Smooth muscle cell (in vitro differentiated cells): ENCODE data around the gene MAPK8IP2. TPM values are rescaled to one million over a fixed set of nuclear protein-coding genes. Genes with fewer than 3 reads are reported as not detected.

Experiments used
- DNase-seq: peaks from one replicate; lab custom pipeline; 2025; ENCODE audit not compliant: unreplicated experiment; lab: John Stamatoyannopoulos, UW
- H2AFZ ChIP-seq: fragments of 200-600 bp; sonication (generic); 2 replicates; pipeline ENCODE4 v1.6.0; 2016; ENCODE audit warnings: antibody characterized with exemption, low read depth, mild to moderate bottlenecking
- H3F3A ChIP-seq: fragments of 200-600 bp; sonication (generic); 2 replicates; pipeline ENCODE4 v1.6.0; 2017; ENCODE audit warnings: antibody characterized with exemption, low read depth
- H3K27ac ChIP-seq: fragments of 200-600 bp; sonication (generic); 2 replicates; pipeline ENCODE4 v1.5.1; 2016; ENCODE audit warnings: low read depth, mild to moderate bottlenecking
- H3K27me3 ChIP-seq: fragments of 200-600 bp; sonication (generic); 2 replicates; pipeline ENCODE4 v1.6.1; 2016; ENCODE audit warnings: low read depth, mild to moderate bottlenecking
- H3K36me3 ChIP-seq: fragments of 200-600 bp; sonication (generic); 2 replicates; pipeline ENCODE4 v1.5.1; 2016; ENCODE audit warnings: low read depth
- H3K4me1 ChIP-seq: fragments of 200-600 bp; sonication (generic); 2 replicates; pipeline ENCODE4 v1.5.1; 2016; ENCODE audit warnings: low read depth
- H3K4me2 ChIP-seq: fragments of 200-600 bp; sonication (generic); 2 replicates; pipeline ENCODE4 v1.6.0; 2016; ENCODE audit warnings: mild to moderate bottlenecking
- H3K4me3 ChIP-seq: fragments of 200-600 bp; sonication (generic); 2 replicates; pipeline ENCODE4 v1.5.1; 2016; ENCODE audit warnings: mild to moderate bottlenecking
- H3K79me2 ChIP-seq: fragments of 200-600 bp; sonication (generic); 2 replicates; pipeline ENCODE4 v1.6.0; 2016; ENCODE audit warnings: low read depth, mild to moderate bottlenecking
- H3K9ac ChIP-seq: fragments of 200-600 bp; sonication (generic); 2 replicates; pipeline ENCODE4 v1.6.0; 2016; ENCODE audit warnings: low read depth
- H3K9me3 ChIP-seq: fragments of 200-600 bp; sonication (generic); replicated peaks from 2 replicates; pipeline ENCODE4 v1.5.1; 2016; ENCODE audit warnings: low read depth
- H4K20me1 ChIP-seq: fragments of 200-600 bp; sonication (generic); 2 replicates; pipeline ENCODE4 v1.6.0; 2016; ENCODE audit warnings: low read depth
- CTCF ChIP-seq: fragments of 200-600 bp; sonication (generic); IDR thresholded peaks from 2 replicates; pipeline ENCODE4 v1.5.1; 2017; ENCODE audit warnings: borderline replicate concordance, mild to moderate bottlenecking, antibody characterized with exemption; ENCODE audit not compliant: insufficient read depth, poor library complexity, severe bottlenecking
- WGBS: methylation state at CpG from one replicate; pipeline ENCODE4 v1.1.7; 2016; ENCODE audit warnings: low lambda C conversion rate; 5-methylcytosine and 5-hydroxymethylcytosine counted together
- polyA plus RNA-seq: library from polyadenylated mRNA; unstranded; fragments of >200 nt; fragmentation: Nextera tagmentation; extraction: Ambion mirVana; gene quantifications from 2 replicates; pipeline ENCODE4 v1.2.1, GENCODE V29; 2016
- total RNA-seq: library from RNA; depleted of rRNA; stranded (reverse); fragments of >200 nt; gene quantifications from 2 replicates; pipeline ENCODE4 v1.2.3, GENCODE V29; 2014

Gene MAPK8IP2
- total and polyA plus RNA-seq, 2 experiments from 2014 or later, result 0.63 to 1.2 TPM

DNA sequence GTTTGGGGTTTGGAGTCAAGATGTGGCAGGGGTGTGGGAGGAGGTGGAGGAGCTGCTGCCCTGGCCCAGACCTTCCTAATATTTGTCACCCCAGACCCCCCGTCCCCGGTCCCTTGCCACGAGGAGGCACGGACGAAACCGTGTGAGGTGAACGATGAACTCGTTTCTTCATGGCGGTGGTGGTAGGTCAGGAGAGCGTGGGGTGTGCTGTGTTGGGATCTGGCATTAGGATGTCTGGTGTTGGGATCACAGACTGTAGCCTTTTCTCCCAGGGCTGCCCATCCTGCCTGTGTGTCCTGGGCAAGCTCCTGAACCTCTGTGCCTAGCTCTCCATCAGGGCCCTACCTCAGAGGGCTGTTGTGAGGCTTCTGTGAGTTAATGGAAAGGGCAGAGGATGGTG is 8.4 kb downstream of the MAPK8IP2 start:
- no peaks in the 10 kb centered on the region for H3F3A ChIP-seq
- 88% methylated on average over 10 of the region's 10 CpGs for WGBS
- no peaks in the 10 kb centered on the region for H3K9me3 ChIP-seq
- H3K4me1 ChIP-seq, result no peaks in the 10 kb centered on the region
- no peaks in the 10 kb centered on the region for H4K20me1 ChIP-seq
- no peaks in the 10 kb centered on the region for H3K79me2 ChIP-seq
- no peak overlapping the region for H3K4me2 ChIP-seq
- peaks cover 31% of the 10 kb centered on the region for H3K27me3 ChIP-seq
- no peak for TF ChIP-seq CTCF
- no peaks in the 10 kb centered on the region for H3K36me3 ChIP-seq
- no peak for DNase-seq
- H3K9ac ChIP-seq, result no peak overlapping the region
- no peak overlapping the region for H2AFZ ChIP-seq
- H3K4me3 ChIP-seq, result no peak overlapping the region
- H3K27ac ChIP-seq, result no peak overlapping the region

DNA sequence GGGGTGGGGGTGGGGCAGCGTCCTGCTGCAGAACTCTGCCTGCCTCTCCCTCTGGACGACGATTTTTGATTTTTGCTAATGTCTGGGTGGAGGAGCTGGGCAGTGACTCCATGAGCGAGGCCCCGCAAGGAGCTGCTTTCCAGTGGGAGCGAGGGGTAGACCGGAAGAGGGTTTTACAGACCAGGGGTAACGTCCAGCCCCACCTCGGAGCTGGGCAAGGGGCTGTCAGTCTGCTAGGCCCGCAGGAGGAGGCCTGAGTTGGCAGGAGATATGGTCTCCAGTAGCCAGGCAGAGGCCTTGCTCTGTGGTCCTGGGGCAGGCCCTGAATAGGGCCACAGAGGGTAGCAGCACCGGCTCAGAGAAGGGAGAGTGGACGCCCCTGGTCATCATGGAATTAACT is 9.0 kb downstream of the MAPK8IP2 start:
- Histone ChIP-seq H3K4me2 (no peak overlapping the region), H3K27ac (no peak overlapping the region), H3K27me3 (peaks cover 28% of the 10 kb centered on the region), H3K4me1 (no peaks in the 10 kb centered on the region), H4K20me1 (no peaks in the 10 kb centered on the region), H3K36me3 (no peaks in the 10 kb centered on the region), H3K4me3 (no peak overlapping the region), H3K9ac (no peak overlapping the region), H3K9me3 (no peaks in the 10 kb centered on the region), H3F3A (no peaks in the 10 kb centered on the region), H2AFZ (no peak overlapping the region), H3K79me2 (no peaks in the 10 kb centered on the region)
- 84% methylated on average over 11 of the region's 12 CpGs for WGBS
- no peak for DNase-seq
- TF ChIP-seq CTCF, result no peak

DNA sequence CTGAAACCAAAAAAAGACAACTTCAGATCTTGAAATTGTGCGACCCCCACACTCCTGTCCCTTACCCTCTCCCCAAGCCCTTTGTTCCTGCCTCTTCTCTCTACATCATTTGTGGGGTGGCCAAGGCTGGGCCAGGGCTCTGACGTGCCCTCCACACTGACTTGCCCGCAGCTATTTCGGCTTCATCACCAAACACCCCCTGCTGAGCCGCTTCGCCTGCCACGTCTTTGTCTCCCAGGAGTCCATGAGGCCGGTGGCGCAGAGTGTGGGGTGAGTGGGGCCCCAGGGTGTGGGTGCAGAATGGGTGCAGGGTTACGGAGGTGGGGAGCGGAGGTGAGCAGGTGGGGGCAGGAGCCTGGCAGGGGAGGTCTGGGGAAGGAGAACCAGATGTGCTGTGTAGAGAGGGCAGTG is 9.5 kb downstream of the MAPK8IP2 start:
- Histone ChIP-seq H3K4me3 (no peak overlapping the region), H3K4me2 (no peak overlapping the region), H3K4me1 (no peaks in the 10 kb centered on the region), H3K79me2 (no peaks in the 10 kb centered on the region), H3K27me3 (peaks cover 24% of the 10 kb centered on the region), H3K9me3 (no peaks in the 10 kb centered on the region), H3K9ac (no peak overlapping the region), H3F3A (no peaks in the 10 kb centered on the region), H3K27ac (no peak overlapping the region), H3K36me3 (no peaks in the 10 kb centered on the region), H4K20me1 (no peaks in the 10 kb centered on the region), H2AFZ (no peak overlapping the region)
- no peak for TF ChIP-seq CTCF
- WGBS, result 89% methylated on average over 11 of the region's 11 CpGs
- no peak for DNase-seq

DNA sequence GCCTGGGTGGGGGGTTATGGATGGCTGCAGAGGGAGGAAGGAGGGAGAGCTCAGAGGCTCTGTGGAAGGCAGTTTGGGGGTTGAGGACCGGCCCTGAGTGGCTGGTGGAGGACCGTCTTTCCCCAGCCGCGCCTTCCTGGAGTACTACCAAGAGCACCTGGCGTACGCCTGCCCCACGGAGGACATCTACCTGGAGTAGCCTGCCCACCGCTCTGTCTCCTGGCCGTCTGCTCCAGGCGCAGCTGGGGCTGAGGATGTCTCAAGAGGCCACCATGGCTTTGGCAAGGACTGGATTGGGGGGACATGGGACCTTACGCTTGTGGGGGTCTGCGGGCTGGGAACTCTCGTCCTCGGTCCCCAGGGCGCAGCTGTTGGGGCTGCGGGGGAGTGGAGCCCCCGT is 10.0 kb downstream of the MAPK8IP2 start:
- Histone ChIP-seq H3K9ac (no peak overlapping the region), H3K9me3 (no peaks in the 10 kb centered on the region), H2AFZ (no peak overlapping the region), H3K4me3 (no peak overlapping the region), H3K79me2 (no peaks in the 10 kb centered on the region), H3K4me1 (no peaks in the 10 kb centered on the region), H3K27me3 (peaks cover 20% of the 10 kb centered on the region), H3K36me3 (no peaks in the 10 kb centered on the region), H3K4me2 (no peak overlapping the region), H4K20me1 (no peaks in the 10 kb centered on the region), H3F3A (no peaks in the 10 kb centered on the region), H3K27ac (no peak overlapping the region)
- DNase-seq, result no peak
- 92% methylated on average over 10 of the region's 17 CpGs for WGBS
- TF ChIP-seq CTCF, result no peak
